OCI-M1 (cell line): Measurements from ENCODE around the gene NUCB1.
"Not testable (repeated sequence)": the region's sequence is repeated elsewhere in the genome, so short reads cannot be mapped to it uniquely, and the experiment has no call there.

Experiments used
- DNase-seq: peaks from one replicate; lab custom pipeline; 2025; lab: John Stamatoyannopoulos, UW

Gene NUCB1

DNA sequence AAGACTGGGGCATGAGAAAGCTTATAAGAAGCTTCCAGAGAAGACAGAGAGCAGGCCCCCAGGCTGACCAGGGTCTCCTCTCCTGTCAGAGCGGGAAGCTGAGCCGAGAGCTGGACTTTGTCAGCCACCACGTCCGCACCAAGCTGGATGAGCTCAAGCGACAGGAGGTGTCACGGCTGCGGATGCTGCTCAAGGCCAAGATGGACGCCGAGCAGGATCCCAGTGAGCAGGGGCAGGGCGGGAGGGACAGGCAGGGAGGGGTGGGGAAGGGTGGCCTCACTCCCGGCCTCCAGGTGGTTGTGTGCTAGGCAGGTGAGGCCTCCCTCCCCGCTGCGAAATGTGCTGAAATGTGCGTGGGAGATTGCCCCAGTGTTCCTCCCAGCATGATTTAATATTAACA is 5.6 kb downstream of the NUCB1 start:
- DNase-seq, result no peak

DNA sequence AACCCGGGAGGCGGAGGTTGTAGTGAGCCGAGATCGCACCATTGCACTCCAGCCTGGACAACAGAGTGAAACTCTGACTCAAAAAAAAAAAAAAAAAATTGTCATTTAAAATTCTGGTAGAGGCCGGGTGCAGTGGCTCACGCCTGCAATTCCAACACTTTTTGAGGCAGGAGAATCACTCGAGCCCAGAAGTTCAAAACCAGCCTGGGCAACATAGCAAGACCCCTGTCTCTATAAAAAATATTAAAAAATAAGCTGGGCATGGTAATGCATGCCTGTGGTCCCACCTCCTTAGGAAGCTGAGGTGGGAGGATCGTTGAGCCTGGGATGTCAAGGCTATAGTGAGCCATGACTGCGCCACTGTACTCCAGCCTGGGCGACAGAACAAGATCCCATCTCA is 6.2 kb downstream of the NUCB1 start:
- no peak for DNase-seq

DNA sequence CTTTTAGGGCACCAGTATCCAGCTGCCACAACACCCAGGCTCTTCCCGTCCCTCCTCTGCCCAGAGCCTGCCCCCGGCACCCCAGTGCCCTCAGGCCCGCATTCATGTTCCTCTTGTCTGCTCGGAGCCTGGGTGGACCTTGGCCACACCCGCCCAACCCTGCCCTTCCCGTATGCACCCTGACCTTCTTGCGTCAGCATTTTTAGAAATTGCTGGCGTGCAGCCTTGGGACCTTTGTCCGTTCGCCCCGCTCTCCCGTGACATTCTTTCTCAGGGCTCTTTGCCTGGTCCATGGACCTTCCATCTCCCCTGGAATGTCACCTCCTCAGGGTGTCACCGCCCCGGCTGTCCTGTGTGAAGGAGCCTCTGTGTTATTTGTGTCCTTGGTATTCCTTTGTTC is 7.6 kb downstream of the NUCB1 start:
- DNase-seq, result no peak

DNA sequence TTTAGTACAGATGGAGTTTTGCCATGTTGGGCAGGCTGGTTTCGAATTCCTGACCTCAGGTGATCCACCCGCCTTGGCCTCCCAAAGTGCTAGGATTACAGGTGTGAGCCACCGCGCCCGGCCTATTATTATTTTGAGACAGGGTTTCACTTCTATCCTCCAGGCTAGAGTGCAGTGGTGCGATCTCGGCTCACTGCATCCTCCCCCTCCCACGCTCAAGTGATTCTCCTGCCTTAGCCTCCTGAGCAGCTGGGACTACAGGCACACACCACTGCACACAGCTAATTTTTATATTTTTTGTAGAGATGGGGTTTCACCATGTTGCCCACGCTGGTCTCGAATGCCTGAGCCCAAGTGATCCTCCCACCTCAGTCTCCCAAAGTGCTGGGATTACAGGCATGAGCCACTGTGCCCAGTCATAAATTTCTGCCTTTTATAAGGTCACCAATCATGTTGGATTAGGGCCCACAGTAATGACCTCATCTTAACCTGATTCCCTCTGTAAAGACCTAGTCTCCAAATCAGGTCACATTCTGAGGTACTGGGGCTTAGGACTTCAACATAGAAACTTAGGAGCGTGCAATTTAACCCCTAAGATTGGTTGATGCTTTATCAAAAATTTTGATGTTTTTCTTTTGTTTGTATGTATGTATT is 9.4 kb downstream of the NUCB1 start:
- not testable (repeated sequence) for DNase-seq

DNA sequence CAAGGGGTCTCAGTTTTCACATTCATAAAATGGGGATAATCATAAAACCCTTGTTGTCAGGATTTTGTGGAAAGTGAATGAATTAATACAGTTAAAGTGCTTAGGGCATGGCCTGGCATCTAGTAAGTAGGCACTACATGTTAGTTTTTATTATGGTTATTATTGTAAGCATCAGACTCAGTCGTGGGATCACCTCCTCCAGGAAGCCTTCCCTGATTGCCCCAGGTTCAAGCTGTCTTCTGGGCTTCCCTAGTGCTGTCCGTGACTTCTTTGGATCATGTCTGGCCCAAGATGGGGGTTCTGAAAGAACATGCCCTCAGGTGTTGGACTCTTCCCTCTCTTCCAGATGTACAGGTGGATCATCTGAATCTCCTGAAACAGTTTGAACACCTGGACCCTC is 10.7 kb downstream of the NUCB1 start:
- DNase-seq, result no peak

DNA sequence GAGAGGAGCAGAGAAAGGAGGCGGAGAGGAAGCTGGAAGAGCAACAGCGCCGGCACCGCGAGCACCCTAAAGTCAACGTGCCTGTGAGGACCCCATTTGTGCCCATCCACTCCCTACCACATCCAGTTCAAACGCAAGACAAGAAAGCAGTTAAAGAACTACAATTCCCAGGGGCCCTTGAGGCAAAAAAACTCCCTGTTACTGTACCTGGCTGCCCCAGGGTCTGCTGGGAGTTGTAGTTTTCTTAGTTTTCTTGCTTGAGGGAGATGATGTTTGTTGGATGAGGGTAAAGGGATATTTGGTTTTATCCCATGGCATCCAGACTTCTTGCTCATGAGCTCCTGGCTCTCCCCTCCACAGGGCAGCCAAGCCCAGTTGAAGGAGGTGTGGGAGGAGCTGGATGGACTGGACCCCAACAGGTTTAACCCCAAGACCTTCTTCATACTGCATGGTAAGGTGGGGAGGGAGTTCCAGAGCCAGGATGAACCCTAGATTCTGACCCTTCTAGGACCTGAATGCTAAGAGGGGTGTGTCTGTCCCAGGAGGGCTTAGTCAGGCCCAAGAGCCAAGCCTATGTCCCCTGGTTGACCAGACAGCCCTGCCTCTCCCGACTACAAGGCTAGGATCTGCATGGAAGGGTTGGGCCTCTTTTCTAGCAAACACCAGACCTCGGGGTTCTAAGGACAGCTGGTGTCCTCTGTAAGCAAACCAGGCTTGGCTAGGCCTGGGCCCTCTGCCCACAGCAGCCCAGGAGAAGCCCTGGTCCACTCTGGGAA is 13.2 kb downstream of the NUCB1 start:
- peak; percentile 51 for DNase-seq

DNA sequence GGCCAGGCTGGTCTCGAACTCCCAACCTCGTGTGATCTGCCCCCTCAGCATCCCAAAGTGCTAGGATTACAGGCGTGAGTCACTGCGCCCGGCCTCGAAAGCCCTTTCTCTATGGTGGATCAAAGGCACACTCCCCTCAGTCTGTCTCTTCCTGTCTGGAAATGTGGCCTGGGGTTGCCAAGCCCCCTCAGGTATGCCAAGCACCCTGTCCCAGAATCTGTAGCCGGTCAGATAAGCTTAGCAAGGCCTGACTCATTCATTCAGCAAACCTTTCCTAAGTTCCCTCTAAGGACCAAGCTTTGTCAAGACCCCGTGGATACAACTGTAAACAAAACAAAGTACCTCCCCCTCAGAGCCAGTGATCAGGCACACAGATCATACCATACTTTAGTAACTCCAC is 14.1 kb downstream of the NUCB1 start:
- DNase-seq, result no peak

DNA sequence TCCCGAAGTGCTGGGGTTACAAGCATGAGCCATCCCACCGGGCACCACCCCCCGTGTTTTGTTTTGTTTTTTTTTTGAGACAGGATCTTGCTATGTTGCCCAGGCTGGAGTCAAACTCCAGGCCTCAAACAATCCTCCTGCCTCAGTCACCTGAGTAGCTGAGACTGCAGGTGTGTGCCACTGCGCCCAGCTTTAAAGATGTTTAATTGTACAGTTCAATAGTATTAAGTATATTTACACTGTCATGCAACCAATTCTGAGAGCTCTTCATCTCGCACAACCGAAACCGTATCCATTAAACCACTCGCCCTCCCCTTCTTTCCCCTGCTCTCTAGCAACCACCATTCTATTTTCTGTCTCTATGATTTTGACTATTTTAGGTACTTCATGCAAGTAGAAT is 15.6 kb downstream of the NUCB1 start:
- no peak for DNase-seq

DNA sequence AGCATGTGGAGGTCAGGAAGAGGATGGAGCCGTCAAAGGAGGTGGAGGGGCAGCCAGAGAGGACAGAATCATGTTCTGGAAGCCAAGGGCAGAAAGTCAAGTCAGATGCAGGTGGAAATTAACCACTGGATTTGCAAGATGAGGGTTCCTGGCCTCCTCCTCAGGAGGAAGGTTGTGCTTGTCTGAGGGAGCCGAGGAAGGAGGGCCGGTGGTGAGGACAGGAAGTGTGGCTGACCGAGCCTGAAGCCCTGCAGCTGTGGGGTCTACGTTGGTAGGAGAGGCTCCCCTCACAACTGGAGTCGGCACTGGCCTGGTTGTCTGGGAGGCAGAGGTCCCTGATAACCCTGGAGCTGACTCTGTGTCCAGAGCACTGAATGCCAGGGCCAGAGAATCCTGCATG is 18.0 kb downstream of the NUCB1 start:
- DNase-seq, result no peak

DNA sequence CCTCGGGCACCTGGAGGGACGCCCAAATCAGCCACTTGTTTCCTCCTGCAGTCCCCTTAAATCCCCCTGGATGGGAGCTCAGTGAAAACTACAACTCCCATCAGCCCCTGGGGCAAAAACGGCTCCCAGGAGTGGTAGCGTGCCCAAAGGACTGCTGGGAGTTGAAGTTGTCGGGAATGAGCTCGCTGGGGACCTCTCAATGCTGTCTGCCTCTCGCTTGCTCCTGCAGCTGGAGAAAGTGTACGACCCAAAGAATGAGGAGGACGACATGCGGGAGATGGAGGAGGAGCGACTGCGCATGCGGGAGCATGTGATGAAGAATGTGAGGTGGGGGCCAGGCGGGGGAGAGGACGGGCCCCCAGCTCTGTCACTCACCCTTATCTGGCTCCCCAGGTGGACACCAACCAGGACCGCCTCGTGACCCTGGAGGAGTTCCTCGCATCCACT is 18.7 kb downstream of the NUCB1 start:
- peak; percentile 8 for DNase-seq

DNA sequence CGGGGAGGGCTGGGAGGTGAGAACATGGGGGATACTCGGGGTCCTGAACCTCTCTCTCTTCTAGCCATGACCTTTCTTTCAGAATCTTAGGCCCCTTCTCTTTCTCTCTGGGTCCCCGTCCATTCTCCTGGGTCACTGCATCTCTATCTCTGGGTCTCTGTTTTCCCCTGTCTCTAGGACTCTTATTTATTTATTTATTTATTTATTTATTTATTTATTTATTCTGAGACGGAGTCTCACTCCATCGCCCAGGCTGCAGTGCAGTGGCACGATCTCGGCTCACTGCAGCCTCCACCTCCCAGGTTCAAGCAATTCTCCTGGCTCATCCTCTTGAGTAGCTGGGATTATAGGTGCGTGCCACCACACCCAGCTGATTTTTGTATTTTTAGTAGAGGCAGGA is 19.2 kb downstream of the NUCB1 start:
- DNase-seq, result not testable (repeated sequence)

DNA sequence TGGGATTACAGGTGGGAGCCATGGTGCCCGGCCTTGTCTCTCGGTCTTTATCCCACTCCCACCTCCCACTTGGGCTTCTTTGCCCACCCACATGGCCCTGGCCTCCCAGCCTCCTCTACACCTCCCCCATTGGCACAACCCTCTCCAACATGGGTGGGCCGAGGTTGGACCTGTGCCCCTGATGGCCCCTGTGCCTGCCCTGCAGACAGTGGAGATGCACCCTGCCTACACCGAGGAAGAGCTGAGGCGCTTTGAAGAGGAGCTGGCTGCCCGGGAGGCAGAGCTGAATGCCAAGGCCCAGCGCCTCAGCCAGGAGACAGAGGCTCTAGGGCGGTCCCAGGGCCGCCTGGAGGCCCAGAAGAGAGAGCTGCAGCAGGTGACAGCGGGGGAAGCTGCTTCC is 20.8 kb downstream of the NUCB1 start:
- DNase-seq, result no peak

DNA sequence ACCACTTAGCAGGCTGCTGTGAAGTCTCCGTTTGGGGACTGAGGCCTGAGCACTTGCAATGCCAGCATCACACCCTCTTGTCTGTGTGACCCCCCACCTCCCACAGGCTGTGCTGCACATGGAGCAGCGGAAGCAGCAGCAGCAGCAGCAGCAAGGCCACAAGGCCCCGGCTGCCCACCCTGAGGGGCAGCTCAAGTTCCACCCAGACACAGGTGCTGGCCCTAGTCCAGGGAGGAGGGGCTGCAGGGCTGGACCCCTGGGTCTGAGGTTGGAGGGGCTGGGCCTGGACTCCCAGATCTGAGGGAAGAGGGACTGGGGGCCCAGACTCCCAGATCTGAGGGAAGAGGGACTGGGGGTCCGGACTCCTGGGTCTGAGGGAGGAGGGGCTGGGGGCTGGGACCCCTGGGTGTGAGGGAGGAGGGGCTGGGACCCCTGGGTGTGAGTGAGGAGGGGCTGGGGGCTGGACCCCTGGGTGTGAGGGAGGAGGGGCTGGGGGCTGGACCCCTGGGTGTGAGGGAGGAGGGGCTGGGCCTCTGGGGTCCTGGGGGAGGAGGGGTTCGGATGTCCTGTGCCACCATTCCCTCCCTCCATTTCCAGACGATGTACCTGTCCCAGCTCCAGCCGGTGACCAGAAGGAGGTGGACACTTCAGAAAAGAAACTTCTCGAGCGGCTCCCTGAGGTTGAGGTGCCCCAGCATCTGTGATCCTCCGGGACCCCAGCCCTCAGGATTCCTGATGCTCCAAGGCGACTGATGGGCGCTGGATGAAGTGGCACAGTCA is 21.8 kb downstream of the NUCB1 start:
- DNase-seq, result no peak

DNA sequence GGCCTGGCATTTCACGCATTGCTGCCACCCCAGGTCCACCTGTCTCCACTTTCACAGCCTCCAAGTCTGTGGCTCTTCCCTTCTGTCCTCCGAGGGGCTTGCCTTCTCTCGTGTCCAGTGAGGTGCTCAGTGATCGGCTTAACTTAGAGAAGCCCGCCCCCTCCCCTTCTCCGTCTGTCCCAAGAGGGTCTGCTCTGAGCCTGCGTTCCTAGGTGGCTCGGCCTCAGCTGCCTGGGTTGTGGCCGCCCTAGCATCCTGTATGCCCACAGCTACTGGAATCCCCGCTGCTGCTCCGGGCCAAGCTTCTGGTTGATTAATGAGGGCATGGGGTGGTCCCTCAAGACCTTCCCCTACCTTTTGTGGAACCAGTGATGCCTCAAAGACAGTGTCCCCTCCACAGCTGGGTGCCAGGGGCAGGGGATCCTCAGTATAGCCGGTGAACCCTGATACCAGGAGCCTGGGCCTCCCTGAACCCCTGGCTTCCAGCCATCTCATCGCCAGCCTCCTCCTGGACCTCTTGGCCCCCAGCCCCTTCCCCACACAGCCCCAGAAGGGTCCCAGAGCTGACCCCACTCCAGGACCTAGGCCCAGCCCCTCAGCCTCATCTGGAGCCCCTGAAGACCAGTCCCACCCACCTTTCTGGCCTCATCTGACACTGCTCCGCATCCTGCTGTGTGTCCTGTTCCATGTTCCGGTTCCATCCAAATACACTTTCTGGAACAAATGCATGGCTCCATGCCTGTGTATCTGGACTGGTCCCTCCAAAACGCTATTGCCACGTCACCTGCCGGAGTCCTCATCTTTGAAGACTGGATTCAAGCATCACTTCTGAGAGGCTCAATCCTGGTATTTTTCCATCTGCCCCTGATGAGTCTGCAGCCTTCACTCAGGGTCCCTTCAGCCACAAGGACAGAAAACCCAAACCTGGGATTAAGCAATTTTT is 22.7 kb downstream of the NUCB1 start:
- no peak for DNase-seq

DNA sequence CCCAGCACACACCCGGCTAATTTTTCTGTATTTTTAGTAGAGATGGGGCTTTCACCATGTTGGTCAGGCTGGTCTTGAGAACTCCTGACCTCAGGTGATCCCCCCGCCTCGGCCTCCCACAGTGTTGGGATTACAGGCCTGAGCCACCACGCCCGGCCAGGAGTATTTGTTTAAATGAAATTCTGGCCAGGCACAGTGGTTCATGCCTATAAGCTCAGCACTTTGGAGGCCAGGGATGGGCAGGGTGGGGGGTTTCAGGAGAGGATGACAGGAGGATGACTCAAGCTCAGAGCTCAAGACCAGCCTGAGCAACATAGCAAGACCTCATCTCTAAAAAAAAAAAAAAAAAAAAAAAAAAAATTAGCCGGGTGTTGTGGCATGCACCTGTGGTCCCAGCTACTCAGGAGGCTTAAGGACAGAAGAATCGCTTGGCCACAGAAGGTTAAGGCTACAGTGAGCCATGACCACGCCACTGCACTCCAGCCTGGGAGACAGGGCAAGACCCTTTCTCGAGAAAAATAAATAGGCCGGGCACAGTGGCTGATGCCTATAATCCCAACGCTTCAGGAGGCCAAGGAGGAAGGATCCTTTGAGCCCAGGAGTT is 25.2 kb downstream of the NUCB1 start:
- DNase-seq, result no peak

DNA sequence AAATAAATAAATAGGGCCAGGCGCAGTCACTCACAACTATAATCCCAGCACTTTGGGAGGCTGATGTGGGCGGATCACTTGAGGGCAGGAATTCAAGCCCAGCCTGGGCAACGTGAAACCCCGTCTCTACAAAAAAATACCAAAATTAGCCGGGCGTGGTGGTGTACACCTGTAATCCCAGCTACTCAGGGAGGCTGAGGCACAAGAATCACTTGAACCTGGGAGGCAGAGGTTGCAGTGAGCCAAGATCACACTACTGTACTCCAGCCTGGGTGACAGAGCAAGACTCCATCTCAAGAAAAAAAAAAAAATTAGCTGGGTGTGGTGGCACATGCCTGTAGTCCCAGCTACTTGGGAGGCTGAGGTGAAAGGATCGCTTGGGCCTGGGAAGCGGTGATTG is 25.8 kb downstream of the NUCB1 start:
- DNase-seq, result not testable (repeated sequence)

DNA sequence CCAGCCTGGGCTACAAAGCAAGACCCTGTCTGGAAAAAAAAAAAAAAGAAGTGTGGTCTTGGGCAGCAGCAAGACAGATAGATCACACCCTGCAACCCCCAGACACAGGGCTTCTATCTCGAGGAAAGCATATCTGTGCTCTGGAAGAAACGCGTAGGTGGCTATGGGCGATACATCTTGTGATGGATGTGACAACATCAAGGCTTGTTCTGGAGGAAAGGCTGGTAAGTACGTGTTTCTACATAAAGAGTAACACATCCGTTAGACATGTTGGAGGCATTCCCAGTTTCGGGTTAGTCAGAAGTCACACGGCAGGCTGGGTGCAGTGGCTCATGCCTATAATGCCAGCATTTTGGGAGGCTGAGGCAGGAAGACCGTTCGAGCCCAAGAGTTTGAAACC is 26.8 kb downstream of the NUCB1 start:
- DNase-seq, result peak; percentile 62

DNA sequence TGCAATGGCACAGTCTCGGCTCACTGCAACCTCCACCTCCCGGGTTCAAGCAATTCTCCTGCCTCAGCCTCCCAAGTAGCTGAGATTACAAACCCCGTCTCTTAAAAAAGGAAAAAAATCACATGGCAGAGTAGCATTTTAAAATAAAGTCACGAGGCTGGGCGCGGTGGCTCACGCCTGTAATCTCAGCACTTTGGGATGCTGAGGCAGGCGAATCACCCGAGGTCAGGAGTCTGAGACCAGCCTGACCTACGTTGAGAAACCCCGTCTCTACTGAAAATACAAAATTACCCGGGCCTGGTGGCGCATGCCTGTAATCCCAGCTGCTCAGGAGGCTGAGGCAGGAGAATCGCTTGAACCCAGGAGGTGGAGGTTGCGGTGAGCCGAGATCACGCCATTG is 27.6 kb downstream of the NUCB1 start:
- not testable (repeated sequence) for DNase-seq

DNA sequence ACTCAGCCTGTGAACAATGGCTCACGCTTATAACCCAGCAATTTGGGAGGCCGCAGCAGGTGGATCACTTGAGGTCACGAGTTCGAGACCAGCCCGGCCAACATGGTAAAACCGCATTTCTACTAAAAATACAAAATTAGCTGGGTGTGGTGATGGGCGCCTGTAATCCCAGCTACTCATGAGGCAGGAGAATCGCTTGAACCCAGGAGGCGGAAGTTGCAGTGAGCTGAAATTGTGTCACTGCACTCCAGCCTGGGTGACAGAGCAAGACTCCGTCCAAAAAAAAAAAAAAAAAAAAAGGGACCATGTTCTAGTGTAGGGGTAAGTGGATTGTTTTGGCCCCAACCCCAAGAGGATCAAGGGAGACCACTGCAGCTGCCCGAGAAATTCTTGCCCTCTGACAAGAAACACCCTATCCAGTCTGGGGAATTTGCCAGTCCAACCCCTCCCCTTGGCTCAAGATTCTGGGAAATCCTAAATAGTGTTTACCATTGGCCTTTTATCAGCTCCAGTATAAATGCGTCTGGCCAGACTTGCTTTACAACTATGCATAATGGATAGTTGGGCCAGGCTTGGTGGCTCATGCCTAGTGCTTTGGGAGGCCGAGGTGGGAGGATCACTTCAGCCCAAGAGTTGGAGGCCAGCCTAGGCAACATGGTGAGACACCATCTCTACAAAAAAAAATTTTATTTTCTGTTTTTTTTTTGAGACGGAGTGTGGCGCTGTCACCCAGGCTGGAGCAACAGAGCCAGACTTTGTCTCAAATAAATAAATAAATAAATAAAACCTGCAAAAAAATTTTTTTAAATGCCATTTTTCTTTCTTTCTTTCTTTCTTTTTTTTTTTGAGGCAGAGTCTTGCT is 28.3 kb downstream of the NUCB1 start:
- no peak for DNase-seq

DNA sequence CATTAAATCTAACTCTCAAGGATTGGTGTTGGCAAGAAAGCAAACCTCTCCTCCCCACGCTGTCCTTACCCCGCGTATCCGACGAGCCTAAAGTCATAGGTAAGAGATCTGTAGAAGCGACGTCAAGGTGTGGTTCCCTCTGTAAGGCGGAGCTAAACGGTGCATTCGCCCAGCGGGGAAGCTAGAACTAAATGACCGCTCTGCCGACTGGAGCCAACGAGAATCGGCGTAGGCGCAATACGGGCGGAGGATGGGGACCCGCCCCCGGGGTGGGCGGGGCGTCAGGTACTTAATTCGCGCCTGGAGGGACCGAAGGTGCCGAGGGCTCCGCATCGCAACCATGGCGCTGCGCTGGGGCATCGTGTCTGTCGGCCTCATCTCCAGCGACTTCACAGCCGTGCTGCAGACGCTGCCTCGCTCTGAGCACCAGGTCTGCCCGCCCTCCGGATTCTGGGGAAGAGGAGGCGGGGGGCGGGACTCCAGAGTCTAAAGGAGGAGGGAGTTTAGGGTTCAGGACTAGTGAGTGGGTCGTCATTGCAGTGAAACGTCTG is 33.3 kb downstream of the NUCB1 start, which contains the start of gene DHDH:
DHDH (plus strand) TSS at position 318 of the 551 bp plus-strand sequence; CDS start at position 341, 23 bp downstream.
- DNase-seq, result peak; percentile 61
